Measurements from ENCODE around the gene ITFG1. TPM values are rescaled to one million over a fixed set of nuclear protein-coding genes. Genes with fewer than 3 reads are reported as not detected.

The ITFG1 gene
- total and polyA plus RNA-seq, 9 of the 15 experiments (the other 6 are each of a cell fraction or from before 2014, with no cell fraction given), result 17.1 to 83.5 (median 35.8) TPM

DNA sequence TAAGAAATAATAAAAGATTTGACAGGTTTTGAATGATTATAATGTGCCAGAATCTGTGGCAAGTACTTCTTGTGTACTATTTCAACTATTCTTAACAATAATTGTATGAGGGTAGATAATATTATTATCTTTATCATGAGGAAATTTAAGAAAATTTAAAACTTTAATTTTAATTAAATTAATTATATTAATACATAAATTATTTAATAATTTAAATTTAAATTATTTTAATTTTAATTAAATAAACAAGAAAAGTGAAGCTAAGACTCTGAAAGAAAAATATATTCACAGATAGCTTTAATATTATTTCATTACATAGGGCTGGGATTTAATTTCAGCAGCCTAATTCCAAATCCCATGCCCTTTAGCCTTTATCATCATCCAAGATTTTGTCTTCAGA lies 285.7 kb downstream of the ITFG1 start:
- ATAC-seq, result no peak
- no TSS peak for BruUV-seq (replicated peaks)
- no peak for FAIRE-seq
- Histone ChIP-seq H4K20me1 (replicated peaks; ENCODE audit: control insufficient read depth, insufficient read depth, low read length) (no peaks in the 10 kb centered on the region), H3K9ac (ENCODE audit: insufficient read depth in 1 of 2, low read depth in 2 of 2, low read length in 2 of 2) (no peak overlapping the region), H3K27ac (ENCODE audit: extremely low read depth, low read depth, low read length) (no peak overlapping the region), H2AFZ (ENCODE audit: low read depth, low read length) (no peak overlapping the region), H3K9me1 (ENCODE audit: control insufficient read depth, insufficient read depth, low read length) (no peaks in the 10 kb centered on the region), H3K4me3 (no peak overlapping the region), H3K4me2 (ENCODE audit: insufficient read depth, low read length) (no peak overlapping the region), H3K4me1 (replicated peaks in 1 of 2; ENCODE audit: control insufficient read depth in 2 of 2, insufficient read depth in 2 of 2, low read length in 2 of 2) (no peaks in the 10 kb centered on the region), H3K36me3 (ENCODE audit: control insufficient read depth, insufficient read depth, low read length) (no peaks in the 10 kb centered on the region; the same call in 2 of the 3 replicates), H3K79me2 (ENCODE audit: control insufficient read depth, insufficient read depth, low read length) (no peaks in the 10 kb centered on the region), H3K9me3 (replicated peaks; ENCODE audit: control insufficient read depth, insufficient read depth, low read depth, low read length) (no peaks in the 10 kb centered on the region), H3K27me3 (ENCODE audit: control insufficient read depth in 2 of 2, insufficient read depth in 2 of 2, low read length in 2 of 2) (no peaks in the 10 kb centered on the region)
- intact Hi-C loops (cut with micrococcal nuclease), result no loop called here
- POLR2A ChIA-PET, result no interaction called here
- CTCF ChIA-PET (ENCODE audit: low intra/inter-chr PET ratio), result no interaction called here
- in situ Hi-C loops (cut with MboI), result no loop called here
- DNase-seq (ENCODE audit: extremely low read depth in 1 of 4, low spot score in 3 of 4), result no peak
- no peak for TF ChIP-seq JUN (IDR thresholded peaks at IDR 0.05; ENCODE audit: borderline replicate concordance, low read depth, low read length)
- no peak for TF ChIP-seq JUN (CRISPR knock-in tag; IDR thresholded peaks at IDR 0.05; ENCODE audit: borderline replicate concordance)
- TF ChIP-seq, protein P1, sequence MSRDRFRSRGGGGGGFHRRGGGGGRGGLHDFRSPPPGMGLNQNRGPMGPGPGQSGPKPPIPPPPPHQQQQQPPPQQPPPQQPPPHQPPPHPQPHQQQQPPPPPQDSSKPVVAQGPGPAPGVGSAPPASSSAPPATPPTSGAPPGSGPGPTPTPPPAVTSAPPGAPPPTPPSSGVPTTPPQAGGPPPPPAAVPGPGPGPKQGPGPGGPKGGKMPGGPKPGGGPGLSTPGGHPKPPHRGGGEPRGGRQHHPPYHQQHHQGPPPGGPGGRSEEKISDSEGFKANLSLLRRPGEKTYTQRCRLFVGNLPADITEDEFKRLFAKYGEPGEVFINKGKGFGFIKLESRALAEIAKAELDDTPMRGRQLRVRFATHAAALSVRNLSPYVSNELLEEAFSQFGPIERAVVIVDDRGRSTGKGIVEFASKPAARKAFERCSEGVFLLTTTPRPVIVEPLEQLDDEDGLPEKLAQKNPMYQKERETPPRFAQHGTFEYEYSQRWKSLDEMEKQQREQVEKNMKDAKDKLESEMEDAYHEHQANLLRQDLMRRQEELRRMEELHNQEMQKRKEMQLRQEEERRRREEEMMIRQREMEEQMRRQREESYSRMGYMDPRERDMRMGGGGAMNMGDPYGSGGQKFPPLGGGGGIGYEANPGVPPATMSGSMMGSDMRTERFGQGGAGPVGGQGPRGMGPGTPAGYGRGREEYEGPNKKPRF (IDR thresholded peaks at IDR 0.05; ENCODE audit: low read depth, low read length), result no peak
- TF ChIP-seq, protein P2, sequence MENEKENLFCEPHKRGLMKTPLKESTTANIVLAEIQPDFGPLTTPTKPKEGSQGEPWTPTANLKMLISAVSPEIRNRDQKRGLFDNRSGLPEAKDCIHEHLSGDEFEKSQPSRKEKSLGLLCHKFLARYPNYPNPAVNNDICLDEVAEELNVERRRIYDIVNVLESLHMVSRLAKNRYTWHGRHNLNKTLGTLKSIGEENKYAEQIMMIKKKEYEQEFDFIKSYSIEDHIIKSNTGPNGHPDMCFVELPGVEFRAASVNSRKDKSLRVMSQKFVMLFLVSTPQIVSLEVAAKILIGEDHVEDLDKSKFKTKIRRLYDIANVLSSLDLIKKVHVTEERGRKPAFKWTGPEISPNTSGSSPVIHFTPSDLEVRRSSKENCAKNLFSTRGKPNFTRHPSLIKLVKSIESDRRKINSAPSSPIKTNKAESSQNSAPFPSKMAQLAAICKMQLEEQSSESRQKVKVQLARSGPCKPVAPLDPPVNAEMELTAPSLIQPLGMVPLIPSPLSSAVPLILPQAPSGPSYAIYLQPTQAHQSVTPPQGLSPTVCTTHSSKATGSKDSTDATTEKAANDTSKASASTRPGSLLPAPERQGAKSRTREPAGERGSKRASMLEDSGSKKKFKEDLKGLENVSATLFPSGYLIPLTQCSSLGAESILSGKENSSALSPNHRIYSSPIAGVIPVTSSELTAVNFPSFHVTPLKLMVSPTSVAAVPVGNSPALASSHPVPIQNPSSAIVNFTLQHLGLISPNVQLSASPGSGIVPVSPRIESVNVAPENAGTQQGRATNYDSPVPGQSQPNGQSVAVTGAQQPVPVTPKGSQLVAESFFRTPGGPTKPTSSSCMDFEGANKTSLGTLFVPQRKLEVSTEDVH (IDR thresholded peaks at IDR 0.05; ENCODE audit: low read depth, partially characterized antibody), result no peak
- no peak for TF ChIP-seq RB1 (IDR thresholded peaks at IDR 0.05; ENCODE audit: low read depth)
- TF ChIP-seq MTA3 (IDR thresholded peaks at IDR 0.05; ENCODE audit: borderline replicate concordance), result no peak
- no peak for TF ChIP-seq PTBP1 (IDR thresholded peaks at IDR 0.05; ENCODE audit: low read depth, low read length)
- TF ChIP-seq ZNF121 (CRISPR knock-in tag; conservative IDR thresholded peaks at IDR 0.05), result no peak
- TF ChIP-seq, protein P3, sequence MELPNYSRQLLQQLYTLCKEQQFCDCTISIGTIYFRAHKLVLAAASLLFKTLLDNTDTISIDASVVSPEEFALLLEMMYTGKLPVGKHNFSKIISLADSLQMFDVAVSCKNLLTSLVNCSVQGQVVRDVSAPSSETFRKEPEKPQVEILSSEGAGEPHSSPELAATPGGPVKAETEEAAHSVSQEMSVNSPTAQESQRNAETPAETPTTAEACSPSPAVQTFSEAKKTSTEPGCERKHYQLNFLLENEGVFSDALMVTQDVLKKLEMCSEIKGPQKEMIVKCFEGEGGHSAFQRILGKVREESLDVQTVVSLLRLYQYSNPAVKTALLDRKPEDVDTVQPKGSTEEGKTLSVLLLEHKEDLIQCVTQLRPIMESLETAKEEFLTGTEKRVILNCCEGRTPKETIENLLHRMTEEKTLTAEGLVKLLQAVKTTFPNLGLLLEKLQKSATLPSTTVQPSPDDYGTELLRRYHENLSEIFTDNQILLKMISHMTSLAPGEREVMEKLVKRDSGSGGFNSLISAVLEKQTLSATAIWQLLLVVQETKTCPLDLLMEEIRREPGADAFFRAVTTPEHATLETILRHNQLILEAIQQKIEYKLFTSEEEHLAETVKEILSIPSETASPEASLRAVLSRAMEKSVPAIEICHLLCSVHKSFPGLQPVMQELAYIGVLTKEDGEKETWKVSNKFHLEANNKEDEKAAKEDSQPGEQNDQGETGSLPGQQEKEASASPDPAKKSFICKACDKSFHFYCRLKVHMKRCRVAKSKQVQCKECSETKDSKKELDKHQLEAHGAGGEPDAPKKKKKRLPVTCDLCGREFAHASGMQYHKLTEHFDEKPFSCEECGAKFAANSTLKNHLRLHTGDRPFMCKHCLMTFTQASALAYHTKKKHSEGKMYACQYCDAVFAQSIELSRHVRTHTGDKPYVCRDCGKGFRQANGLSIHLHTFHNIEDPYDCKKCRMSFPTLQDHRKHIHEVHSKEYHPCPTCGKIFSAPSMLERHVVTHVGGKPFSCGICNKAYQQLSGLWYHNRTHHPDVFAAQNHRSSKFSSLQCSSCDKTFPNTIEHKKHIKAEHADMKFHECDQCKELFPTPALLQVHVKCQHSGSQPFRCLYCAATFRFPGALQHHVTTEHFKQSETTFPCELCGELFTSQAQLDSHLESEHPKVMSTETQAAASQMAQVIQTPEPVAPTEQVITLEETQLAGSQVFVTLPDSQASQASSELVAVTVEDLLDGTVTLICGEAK (IDR thresholded peaks at IDR 0.05), result no peak
- TF ChIP-seq, protein P3 (CRISPR knock-in tag; IDR thresholded peaks at IDR 0.05), result no peak
